ENCODE data around the gene BEND3. TPM values are rescaled to one million over a fixed set of nuclear protein-coding genes. Genes with fewer than 3 reads are reported as not detected.

The BEND3 gene
- total and polyA plus RNA-seq, 2 donors: 1.5 to 1.7 TPM

- DNase-seq (ENCODE audit: low read depth in 6 of 9, low spot score in 9 of 9): peak in 1 of 9 donors; percentile 13
- Histone ChIP-seq H3K27me3 (ENCODE audit: control insufficient read depth in 2 of 2, insufficient read depth in 1 of 2, low read length in 1 of 2) (no peaks in the 10 kb centered on the region), H3K9me3 (ENCODE audit: control insufficient read depth in 2 of 2, insufficient read depth in 1 of 2, low read length in 1 of 2) (no peaks in the 10 kb centered on the region), H3K4me3 (ENCODE audit: low read length in 2 of 2) (no peak overlapping the region), H3K36me3 (ENCODE audit: control insufficient read depth in 2 of 2, insufficient read depth in 2 of 2, low read length in 1 of 2) (peaks cover 15 to 17% of the 10 kb centered on the region in 2 donors), H3K4me1 (ENCODE audit: control insufficient read depth in 2 of 2, insufficient read depth in 2 of 2, low read length in 2 of 2) (peaks cover 2 to 6% of the 10 kb centered on the region in 2 donors), H3K27ac (ENCODE audit: low read depth in 1 of 2, low read length in 1 of 2) (no peak overlapping the region)
- 14% methylated on average over 6 of the region's 6 CpGs for WGBS
Measured at GRCh38 chr6:107064579-107065065, 50.7 kb downstream of the BEND3 start.

GRCh38 chr6:107062691-107063090 is 52.6 kb downstream of the BEND3 start:
- no peaks in the 10 kb centered on the region for H3K9me3 ChIP-seq (ENCODE audit: control insufficient read depth in 2 of 2, insufficient read depth in 1 of 2, low read length in 1 of 2)
- 97% methylated on average over 3 of the region's 3 CpGs for WGBS

GRCh38 chr6:107061125-107062020 is 53.9 kb downstream of the BEND3 start:
- Histone ChIP-seq H3K27me3 (ENCODE audit: control insufficient read depth in 2 of 2, insufficient read depth in 1 of 2, low read length in 1 of 2) (no peaks in the 10 kb centered on the region), H3K9me3 (ENCODE audit: control insufficient read depth in 2 of 2, insufficient read depth in 1 of 2, low read length in 1 of 2) (no peaks in the 10 kb centered on the region), H3K27ac (ENCODE audit: low read depth in 1 of 2, low read length in 1 of 2) (no peak overlapping the region), H3K4me3 (ENCODE audit: low read length in 2 of 2) (no peak overlapping the region), H3K4me1 (ENCODE audit: control insufficient read depth in 2 of 2, insufficient read depth in 2 of 2, low read length in 2 of 2) (peaks cover 2 to 6% of the 10 kb centered on the region in 2 donors), H3K36me3 (ENCODE audit: control insufficient read depth in 2 of 2, insufficient read depth in 2 of 2, low read length in 1 of 2) (no peaks in the 10 kb centered on the region)
- 20% methylated on average over 14 of the region's 14 CpGs for WGBS
- DNase-seq (ENCODE audit: low read depth in 6 of 9, low spot score in 9 of 9): peak in 1 of 9 donors; percentile 8

More at GRCh38 chr6:107062691-107063090, 52.6 kb downstream of the BEND3 start:
- Histone ChIP-seq H3K4me1 (ENCODE audit: control insufficient read depth in 2 of 2, insufficient read depth in 2 of 2, low read length in 2 of 2) (peaks cover 2 to 6% of the 10 kb centered on the region in 2 donors), H3K36me3 (ENCODE audit: control insufficient read depth in 2 of 2, insufficient read depth in 2 of 2, low read length in 1 of 2) (no peaks in the 10 kb centered on the region), H3K4me3 (ENCODE audit: low read length in 2 of 2) (no peak overlapping the region), H3K27me3 (ENCODE audit: control insufficient read depth in 2 of 2, insufficient read depth in 1 of 2, low read length in 1 of 2) (no peaks in the 10 kb centered on the region), H3K27ac (ENCODE audit: low read depth in 1 of 2, low read length in 1 of 2) (no peak overlapping the region)
- DNase-seq (ENCODE audit: low read depth in 6 of 9, low spot score in 9 of 9): no peak

GRCh38 chr6:107060704-107061103 is 54.6 kb downstream of the BEND3 start:
- Histone ChIP-seq H3K4me1 (ENCODE audit: control insufficient read depth in 2 of 2, insufficient read depth in 2 of 2, low read length in 2 of 2) (peaks cover 2 to 6% of the 10 kb centered on the region in 2 donors), H3K36me3 (ENCODE audit: control insufficient read depth in 2 of 2, insufficient read depth in 2 of 2, low read length in 1 of 2) (no peaks in the 10 kb centered on the region), H3K9me3 (ENCODE audit: control insufficient read depth in 2 of 2, insufficient read depth in 1 of 2, low read length in 1 of 2) (no peaks in the 10 kb centered on the region), H3K27ac (ENCODE audit: low read depth in 1 of 2, low read length in 1 of 2) (no peak overlapping the region), H3K4me3 (ENCODE audit: low read length in 2 of 2) (no peak overlapping the region), H3K27me3 (ENCODE audit: control insufficient read depth in 2 of 2, insufficient read depth in 1 of 2, low read length in 1 of 2) (no peaks in the 10 kb centered on the region)
- 97% methylated on average over 6 of the region's 6 CpGs for WGBS
- no peak for DNase-seq (ENCODE audit: low read depth in 6 of 9, low spot score in 9 of 9)

- H3K9me3 ChIP-seq (ENCODE audit: control insufficient read depth in 2 of 2, insufficient read depth in 1 of 2, low read length in 1 of 2): no peaks in the 10 kb centered on the region
- peaks cover under 1 to 6% of the 10 kb centered on the region in 2 donors for H3K4me1 ChIP-seq (ENCODE audit: control insufficient read depth in 2 of 2, insufficient read depth in 2 of 2, low read length in 2 of 2)
- DNase-seq (ENCODE audit: low read depth in 6 of 9, low spot score in 9 of 9): no peak
- WGBS: 98% methylated on average over 4 of the region's 4 CpGs
- no peaks in the 10 kb centered on the region for H3K36me3 ChIP-seq (ENCODE audit: control insufficient read depth in 2 of 2, insufficient read depth in 2 of 2, low read length in 1 of 2)
- no peak overlapping the region for H3K4me3 ChIP-seq (ENCODE audit: low read length in 2 of 2)
- H3K27me3 ChIP-seq (ENCODE audit: control insufficient read depth in 2 of 2, insufficient read depth in 1 of 2, low read length in 1 of 2): no peaks in the 10 kb centered on the region
- no peak overlapping the region for H3K27ac ChIP-seq (ENCODE audit: low read depth in 1 of 2, low read length in 1 of 2)
Measured at GRCh38 chr6:107059606-107060005, 55.7 kb downstream of the BEND3 start.

- peaks cover 0 to 6% of the 10 kb centered on the region in 2 donors for H3K4me1 ChIP-seq (ENCODE audit: control insufficient read depth in 2 of 2, insufficient read depth in 2 of 2, low read length in 2 of 2)
- no peak overlapping the region for H3K4me3 ChIP-seq (ENCODE audit: low read length in 2 of 2)
- no peak for DNase-seq (ENCODE audit: low read depth in 6 of 9, low spot score in 9 of 9)
- WGBS: 72% methylated on average over 2 of the region's 2 CpGs
- no peaks in the 10 kb centered on the region for H3K36me3 ChIP-seq (ENCODE audit: control insufficient read depth in 2 of 2, insufficient read depth in 2 of 2, low read length in 1 of 2)
- no peaks in the 10 kb centered on the region for H3K9me3 ChIP-seq (ENCODE audit: control insufficient read depth in 2 of 2, insufficient read depth in 1 of 2, low read length in 1 of 2)
- H3K27me3 ChIP-seq (ENCODE audit: control insufficient read depth in 2 of 2, insufficient read depth in 1 of 2, low read length in 1 of 2): no peaks in the 10 kb centered on the region
- no peak overlapping the region for H3K27ac ChIP-seq (ENCODE audit: low read depth in 1 of 2, low read length in 1 of 2)
Measured at GRCh38 chr6:107057679-107058078, 57.6 kb downstream of the BEND3 start.

- no peak overlapping the region for H3K27ac ChIP-seq (ENCODE audit: low read depth in 1 of 2, low read length in 1 of 2)
- H3K27me3 ChIP-seq (ENCODE audit: control insufficient read depth in 2 of 2, insufficient read depth in 1 of 2, low read length in 1 of 2): no peaks in the 10 kb centered on the region
- no peak overlapping the region for H3K4me3 ChIP-seq (ENCODE audit: low read length in 2 of 2)
- no peaks in the 10 kb centered on the region for H3K9me3 ChIP-seq (ENCODE audit: control insufficient read depth in 2 of 2, insufficient read depth in 1 of 2, low read length in 1 of 2)
- H3K36me3 ChIP-seq (ENCODE audit: control insufficient read depth in 2 of 2, insufficient read depth in 2 of 2, low read length in 1 of 2): peaks cover 0 to 2% of the 10 kb centered on the region in 2 donors
- no peak for DNase-seq (ENCODE audit: low read depth in 6 of 9, low spot score in 9 of 9)
- H3K4me1 ChIP-seq (ENCODE audit: control insufficient read depth in 2 of 2, insufficient read depth in 2 of 2, low read length in 2 of 2): peaks cover 0 to 5% of the 10 kb centered on the region in 2 donors
- 95% methylated on average over 2 of the region's 2 CpGs for WGBS
Measured at GRCh38 chr6:107056796-107057195, 58.5 kb downstream of the BEND3 start.

GRCh38 chr6:107047807-107048206 is 67.5 kb downstream of the BEND3 start:
- no peaks in the 10 kb centered on the region for H3K27me3 ChIP-seq (ENCODE audit: control insufficient read depth in 2 of 2, insufficient read depth in 1 of 2, low read length in 1 of 2)
- H3K9me3 ChIP-seq (ENCODE audit: control insufficient read depth in 2 of 2, insufficient read depth in 1 of 2, low read length in 1 of 2): no peaks in the 10 kb centered on the region
- DNase-seq (ENCODE audit: low read depth in 6 of 9, low spot score in 9 of 9): no peak
- H3K4me3 ChIP-seq (ENCODE audit: low read length in 2 of 2): no peak overlapping the region
- no peaks in the 10 kb centered on the region for H3K4me1 ChIP-seq (ENCODE audit: control insufficient read depth in 2 of 2, insufficient read depth in 2 of 2, low read length in 2 of 2)
- 98% methylated on average over 7 of the region's 7 CpGs for WGBS
- H3K27ac ChIP-seq (ENCODE audit: low read depth in 1 of 2, low read length in 1 of 2): no peak overlapping the region
- peaks cover 13 to 30% of the 10 kb centered on the region in 2 donors for H3K36me3 ChIP-seq (ENCODE audit: control insufficient read depth in 2 of 2, insufficient read depth in 2 of 2, low read length in 1 of 2)

Data from thymus (tissue), 11 donors.